ENCODE data around the gene DSCAML1. TPM values are rescaled to one million over a fixed set of nuclear protein-coding genes. Genes with fewer than 3 reads are reported as not detected.
A peak's percentile ranks its signal among the peaks of the same experiment; 100 is the strongest.

Gene DSCAML1
- total RNA-seq, 1 experiment from 2014 or later: 0.90 TPM

DNA sequence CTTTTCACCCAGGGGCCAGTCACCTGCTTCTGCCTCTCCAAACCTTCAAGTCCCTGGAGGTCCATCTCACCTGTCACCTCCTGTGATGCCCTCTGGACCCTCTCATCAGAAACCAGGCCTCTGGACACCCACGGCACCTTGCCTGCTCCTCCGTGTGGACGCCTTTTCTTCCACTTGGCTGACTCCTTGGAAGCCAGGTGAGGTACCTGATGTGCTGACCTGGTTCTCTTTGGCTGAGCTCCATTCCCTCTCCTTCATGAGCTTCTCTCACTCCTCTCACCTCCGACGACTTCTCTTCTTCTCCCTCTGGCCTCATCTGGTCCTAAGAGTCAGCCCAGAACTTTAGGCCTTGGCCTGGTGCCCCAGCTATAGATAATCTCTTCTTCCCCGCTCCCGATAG lies 370.1 kb downstream of the DSCAML1 start:
- Mint-ChIP-seq H3K27ac (no peak overlapping the region), H3K4me3 (no peak overlapping the region), H3K4me1 (peaks cover 20% of the 10 kb centered on the region), H3K36me3 (no peaks in the 10 kb centered on the region), H3K27me3 (ENCODE audit: low read depth) (0 out of 2 replicates have a peak, but pooled peaks cover 3% of the 10 kb centered on the region), H3K9me3 (no peaks in the 10 kb centered on the region)
- DNase-seq (ENCODE audit: low spot score) (no peak), ATAC-seq (no peak)
- POLR2A ChIA-PET: no interaction called here
- TF ChIP-seq, protein P1, sequence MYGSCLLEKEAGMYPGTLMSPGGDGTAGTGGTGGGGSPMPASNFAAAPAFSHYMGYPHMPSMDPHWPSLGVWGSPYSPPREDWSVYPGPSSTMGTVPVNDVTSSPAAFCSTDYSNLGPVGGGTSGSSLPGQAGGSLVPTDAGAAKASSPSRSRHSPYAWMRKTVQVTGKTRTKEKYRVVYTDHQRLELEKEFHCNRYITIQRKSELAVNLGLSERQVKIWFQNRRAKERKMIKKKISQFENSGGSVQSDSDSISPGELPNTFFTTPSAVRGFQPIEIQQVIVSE (CRISPR knock-in tag; IDR thresholded peaks at IDR 0.05; ENCODE audit: borderline replicate concordance): no peak
- TF ChIP-seq, protein P2, sequence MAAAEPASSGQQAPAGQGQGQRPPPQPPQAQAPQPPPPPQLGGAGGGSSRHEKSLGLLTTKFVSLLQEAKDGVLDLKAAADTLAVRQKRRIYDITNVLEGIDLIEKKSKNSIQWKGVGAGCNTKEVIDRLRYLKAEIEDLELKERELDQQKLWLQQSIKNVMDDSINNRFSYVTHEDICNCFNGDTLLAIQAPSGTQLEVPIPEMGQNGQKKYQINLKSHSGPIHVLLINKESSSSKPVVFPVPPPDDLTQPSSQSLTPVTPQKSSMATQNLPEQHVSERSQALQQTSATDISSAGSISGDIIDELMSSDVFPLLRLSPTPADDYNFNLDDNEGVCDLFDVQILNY (CRISPR knock-in tag; IDR thresholded peaks at IDR 0.05): no peak
- no peak for TF ChIP-seq ZNF138 (CRISPR knock-in tag; conservative IDR thresholded peaks at IDR 0.05)
- CTCF ChIA-PET: interaction anchor here (0.6 to 6.0 kb wide), 69 partner anchors 13 to 626 kb away, joined by 3 to 175 read pairs (median 9); partner anchors contain the start of genes CEP164, DSCAML1, PCSK7 and RNF214

- ChIA-PET POLR2A (no interaction called here), CTCF (interaction anchor here (0.5 to 6.0 kb wide), 142 partner anchors 12 to 1861 kb away, joined by 3 to 175 read pairs (median 6); partner anchors contain the start of genes CEP164, DSCAML1, PAFAH1B2 and PCSK7)
- DNase-seq (ENCODE audit: low spot score): peak; percentile 96
- Mint-ChIP-seq H3K4me1 (peaks cover 20% of the 10 kb centered on the region), H3K4me3 (peak overlapping the region; percentile 16; the same call in 1 of the 2 replicates), H3K27me3 (ENCODE audit: low read depth) (peaks cover 3% of the 10 kb centered on the region; the same call in 1 of the 2 replicates), H3K27ac (no peak overlapping the region), H3K9me3 (no peaks in the 10 kb centered on the region), H3K36me3 (no peaks in the 10 kb centered on the region)
- peak; percentile 79 for ATAC-seq
- TF ChIP-seq, protein P3, sequence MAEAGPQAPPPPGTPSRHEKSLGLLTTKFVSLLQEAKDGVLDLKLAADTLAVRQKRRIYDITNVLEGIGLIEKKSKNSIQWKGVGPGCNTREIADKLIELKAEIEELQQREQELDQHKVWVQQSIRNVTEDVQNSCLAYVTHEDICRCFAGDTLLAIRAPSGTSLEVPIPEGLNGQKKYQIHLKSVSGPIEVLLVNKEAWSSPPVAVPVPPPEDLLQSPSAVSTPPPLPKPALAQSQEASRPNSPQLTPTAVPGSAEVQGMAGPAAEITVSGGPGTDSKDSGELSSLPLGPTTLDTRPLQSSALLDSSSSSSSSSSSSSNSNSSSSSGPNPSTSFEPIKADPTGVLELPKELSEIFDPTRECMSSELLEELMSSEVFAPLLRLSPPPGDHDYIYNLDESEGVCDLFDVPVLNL (CRISPR knock-in tag; IDR thresholded peaks at IDR 0.05; ENCODE audit: borderline replicate concordance, low read depth): no peak
- TF ChIP-seq NR1H2 (CRISPR knock-in tag; IDR thresholded peaks at IDR 0.05) (no peak), CTCF (IDR thresholded peaks at IDR 0.05) (peak; percentile 95), ZNF396 (CRISPR knock-in tag; IDR thresholded peaks at IDR 0.05; ENCODE audit: borderline replicate concordance) (no peak), JUN (CRISPR knock-in tag; IDR thresholded peaks at IDR 0.05) (no peak)
- TF ChIP-seq, protein P4, sequence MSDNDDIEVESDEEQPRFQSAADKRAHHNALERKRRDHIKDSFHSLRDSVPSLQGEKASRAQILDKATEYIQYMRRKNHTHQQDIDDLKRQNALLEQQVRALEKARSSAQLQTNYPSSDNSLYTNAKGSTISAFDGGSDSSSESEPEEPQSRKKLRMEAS (CRISPR knock-in tag; IDR thresholded peaks at IDR 0.05): no peak
Measured at GRCh38 chr11:117426297-117426685, 370.7 kb downstream of the DSCAML1 start.

GRCh38 chr11:117425679-117426296 lies 371.2 kb downstream of the DSCAML1 start:
- no peak overlapping the region for H3K4me3 Mint-ChIP-seq
- peaks cover 3% of the 10 kb centered on the region; the same call in 1 of the 2 replicates for H3K27me3 Mint-ChIP-seq (ENCODE audit: low read depth)
- DNase-seq (ENCODE audit: low spot score) (no peak), ATAC-seq (no peak; the same call in 1 of the 2 replicates)
- ChIA-PET CTCF (interaction anchor here (0.6 to 6.0 kb wide), 130 partner anchors 12 to 628 kb away, joined by 3 to 175 read pairs (median 6); partner anchors contain the start of genes CEP164, DSCAML1, PAFAH1B2 and SIDT2), POLR2A (no interaction called here)
- H3K36me3 Mint-ChIP-seq: no peaks in the 10 kb centered on the region
- H3K9me3 Mint-ChIP-seq: no peaks in the 10 kb centered on the region
- H3K27ac Mint-ChIP-seq: peak overlapping the region; percentile 50; the same call in 1 of the 2 replicates
- no peak for TF ChIP-seq CBFB (CRISPR knock-in tag; IDR thresholded peaks at IDR 0.05; ENCODE audit: low read depth)
- TF ChIP-seq, protein P5, sequence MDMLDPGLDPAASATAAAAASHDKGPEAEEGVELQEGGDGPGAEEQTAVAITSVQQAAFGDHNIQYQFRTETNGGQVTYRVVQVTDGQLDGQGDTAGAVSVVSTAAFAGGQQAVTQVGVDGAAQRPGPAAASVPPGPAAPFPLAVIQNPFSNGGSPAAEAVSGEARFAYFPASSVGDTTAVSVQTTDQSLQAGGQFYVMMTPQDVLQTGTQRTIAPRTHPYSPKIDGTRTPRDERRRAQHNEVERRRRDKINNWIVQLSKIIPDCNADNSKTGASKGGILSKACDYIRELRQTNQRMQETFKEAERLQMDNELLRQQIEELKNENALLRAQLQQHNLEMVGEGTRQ (CRISPR knock-in tag; IDR thresholded peaks at IDR 0.05): 0 out of 2 replicates have a peak, but pooled peaks have one; percentile 19
- H3K4me1 Mint-ChIP-seq: peaks cover 20% of the 10 kb centered on the region
